Rectal smooth muscle tissue (tissue), 1 donor: Measurements from ENCODE around the gene NBEAL2.

Experiments
- H3K27ac ChIP-seq: one replicate; pipeline ENCODE4 v1.7.0; 2013; ENCODE audit warnings: low read depth, low read length, inconsistent platforms
- H3K27me3 ChIP-seq: one replicate; pipeline ENCODE4 v1.7.0; 2013; ENCODE audit warnings: low read length; ENCODE audit not compliant: control insufficient read depth, insufficient read depth
- H3K36me3 ChIP-seq: one replicate; pipeline ENCODE4 v1.7.0; 2013; ENCODE audit warnings: low read length; ENCODE audit not compliant: control insufficient read depth, insufficient read depth
- H3K4me1 ChIP-seq: one replicate; pipeline ENCODE4 v1.7.0; 2013; ENCODE audit warnings: low read length; ENCODE audit not compliant: control insufficient read depth, insufficient read depth
- H3K4me3 ChIP-seq: one replicate; pipeline ENCODE4 v1.7.0; 2013; ENCODE audit warnings: low read length
- H3K9ac ChIP-seq: one replicate; pipeline ENCODE4 v1.7.0; 2013; ENCODE audit warnings: low read length

Gene NBEAL2

DNA sequence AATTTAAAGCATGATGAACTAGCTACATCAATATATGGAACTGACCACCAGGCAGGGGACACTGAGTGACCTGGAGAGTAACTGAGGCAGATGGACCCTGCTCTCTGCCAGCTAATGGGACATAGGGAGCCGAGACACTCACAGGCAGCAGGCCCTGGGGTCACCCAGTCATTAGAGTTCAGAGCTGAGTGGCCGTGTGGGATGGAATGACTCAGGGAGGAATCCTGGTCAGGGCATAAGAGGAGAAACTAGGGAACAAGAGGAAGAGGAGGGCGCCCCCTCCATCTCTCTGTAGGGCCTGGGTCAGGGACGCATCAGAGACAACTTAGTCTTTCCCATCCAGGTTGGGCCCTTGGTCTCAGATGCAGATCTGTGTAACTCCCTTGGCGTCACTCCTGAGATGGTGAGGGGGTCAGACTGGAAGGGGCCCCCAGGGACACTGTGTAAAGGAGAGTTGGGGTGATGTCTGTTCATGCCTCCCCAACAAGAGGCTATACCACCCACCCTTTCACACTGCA is 42.7 kb upstream of the NBEAL2 start:
- Histone ChIP-seq H3K27me3 (no peaks in the 10 kb centered on the region), H3K27ac (no peak overlapping the region), H3K4me1 (peaks cover 41% of the 10 kb centered on the region), H3K4me3 (no peak overlapping the region), H3K9ac (no peak overlapping the region), H3K36me3 (peaks cover 14% of the 10 kb centered on the region)

DNA sequence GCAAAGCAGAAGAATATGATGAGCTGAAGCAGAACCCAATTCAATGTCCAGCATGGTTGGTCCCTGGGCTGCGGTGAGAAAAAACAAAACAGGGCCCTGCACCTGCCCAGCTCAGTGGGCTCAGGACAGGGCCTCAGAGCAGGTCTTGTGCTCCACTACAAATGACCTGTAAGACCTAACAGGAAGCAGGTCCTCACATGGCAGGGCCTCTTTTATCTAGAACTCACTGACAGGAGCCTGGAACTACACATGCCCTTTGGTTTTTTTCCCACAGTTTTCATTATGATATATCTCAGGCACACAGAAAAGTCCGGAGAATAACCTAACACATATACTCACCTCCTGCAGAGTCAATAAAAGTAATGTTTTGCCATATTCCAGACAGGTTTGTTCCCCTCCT is 41.3 kb upstream of the NBEAL2 start:
- H3K4me3 ChIP-seq: no peak overlapping the region
- H3K9ac ChIP-seq: no peak overlapping the region
- no peak overlapping the region for H3K27ac ChIP-seq
- peaks cover 28% of the 10 kb centered on the region for H3K4me1 ChIP-seq
- H3K27me3 ChIP-seq: no peaks in the 10 kb centered on the region
- peaks cover 14% of the 10 kb centered on the region for H3K36me3 ChIP-seq

DNA sequence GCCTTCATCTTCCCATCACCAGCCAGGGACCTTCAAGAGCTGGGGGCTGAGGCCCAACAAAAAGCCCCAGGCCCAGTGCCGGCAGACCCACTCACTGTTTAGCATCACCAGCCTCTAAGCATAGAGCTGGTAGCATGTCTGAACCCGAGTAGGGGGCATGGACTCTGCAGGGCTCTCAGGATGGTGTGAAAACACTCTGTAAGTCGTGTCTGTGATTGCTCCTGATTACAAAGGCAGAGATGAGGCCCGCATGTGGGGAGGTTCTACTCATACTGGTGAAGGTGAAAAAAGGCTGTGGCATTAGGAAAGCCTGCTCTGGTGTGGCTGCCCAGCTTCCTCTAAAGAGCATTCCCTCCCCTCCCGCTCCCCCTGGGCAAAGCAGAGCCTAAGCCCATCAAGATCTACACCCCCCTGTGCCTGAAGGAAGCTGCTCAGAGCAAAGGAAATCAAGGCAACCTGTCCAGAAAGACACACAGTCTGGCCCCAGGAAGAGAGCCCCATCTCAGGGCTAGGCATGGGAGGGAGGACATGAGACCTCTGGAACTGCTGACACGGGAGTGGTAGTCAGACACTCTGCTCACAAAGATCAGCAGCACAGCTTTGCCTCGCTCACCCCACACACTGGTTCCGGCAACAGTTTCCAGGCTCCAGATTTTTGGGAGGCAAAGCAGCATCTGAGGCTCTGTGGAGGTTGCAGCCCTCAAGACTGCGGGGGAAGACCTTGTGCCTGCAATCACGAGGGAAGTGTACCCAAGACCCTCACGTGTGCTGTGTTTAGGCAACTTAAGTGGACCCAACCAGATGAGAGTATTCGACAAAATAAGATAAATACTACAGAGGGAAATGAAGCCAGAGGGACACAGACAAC is 39.7 kb upstream of the NBEAL2 start:
- peaks cover 14% of the 10 kb centered on the region for H3K36me3 ChIP-seq
- peaks cover 18% of the 10 kb centered on the region for H3K4me1 ChIP-seq
- H3K27me3 ChIP-seq: no peaks in the 10 kb centered on the region
- H3K9ac ChIP-seq: no peak overlapping the region
- no peak overlapping the region for H3K27ac ChIP-seq
- H3K4me3 ChIP-seq: no peak overlapping the region

DNA sequence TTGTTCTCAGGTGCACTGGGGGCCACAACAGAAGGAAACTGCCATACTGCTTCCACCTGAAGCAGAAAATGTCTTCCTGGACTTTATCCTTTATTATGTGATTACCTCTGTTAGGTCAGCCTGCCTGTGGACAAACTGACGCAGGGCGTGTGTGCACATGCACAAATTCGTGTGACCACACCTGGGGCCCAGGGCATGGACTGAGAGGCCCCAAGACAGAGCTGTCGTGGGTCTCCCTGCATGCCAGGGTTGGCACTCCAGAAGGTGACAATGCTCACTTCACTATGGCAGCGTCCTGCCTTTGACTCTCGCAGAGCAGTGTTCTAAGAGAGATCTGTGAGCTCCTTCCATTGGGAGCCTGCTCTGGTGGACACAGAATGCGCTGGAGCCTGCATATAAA is 37.4 kb upstream of the NBEAL2 start:
- Histone ChIP-seq H3K9ac (no peak overlapping the region), H3K4me1 (peaks cover 2% of the 10 kb centered on the region), H3K27me3 (no peaks in the 10 kb centered on the region), H3K27ac (no peak overlapping the region), H3K36me3 (peaks cover 14% of the 10 kb centered on the region), H3K4me3 (no peak overlapping the region)

DNA sequence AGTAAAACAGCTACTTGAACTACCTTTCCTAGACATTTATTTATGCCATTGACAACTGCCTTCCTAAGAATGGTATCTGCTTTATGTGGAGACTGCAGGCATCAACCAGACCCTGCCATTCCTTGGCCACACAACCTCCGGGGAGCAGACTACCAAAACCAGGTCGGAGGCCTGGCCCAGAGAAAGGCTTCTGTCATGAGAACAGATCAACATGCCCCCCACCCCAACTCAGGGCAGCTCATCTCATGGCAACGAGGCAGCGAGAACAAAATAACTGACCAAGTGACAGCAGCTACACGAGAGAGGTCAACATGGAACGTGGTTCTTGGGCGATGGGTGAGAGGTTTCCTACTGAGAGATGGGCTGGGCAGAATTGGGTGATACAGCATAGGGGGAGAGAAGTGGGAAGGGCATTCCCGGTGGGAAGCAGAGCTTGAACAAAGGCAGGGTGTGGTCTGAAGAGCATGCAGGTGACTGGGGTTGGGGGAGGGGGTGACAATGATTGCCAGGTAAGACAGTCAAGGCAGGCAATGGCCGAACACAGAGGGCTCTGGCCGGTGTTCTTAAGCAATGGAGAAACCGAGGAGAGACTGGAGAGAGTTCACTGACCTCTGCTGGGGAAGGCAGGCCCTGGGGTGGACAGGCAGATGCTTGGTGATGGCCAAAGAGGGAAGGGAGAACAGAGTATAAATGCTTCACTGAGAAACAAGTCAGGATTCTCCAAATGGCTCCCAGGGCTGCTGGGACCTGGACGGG is 36.8 kb upstream of the NBEAL2 start:
- Histone ChIP-seq H3K9ac (no peak overlapping the region), H3K4me3 (no peak overlapping the region), H3K27me3 (no peaks in the 10 kb centered on the region), H3K27ac (no peak overlapping the region), H3K4me1 (peaks cover 2% of the 10 kb centered on the region), H3K36me3 (peaks cover 9% of the 10 kb centered on the region)

DNA sequence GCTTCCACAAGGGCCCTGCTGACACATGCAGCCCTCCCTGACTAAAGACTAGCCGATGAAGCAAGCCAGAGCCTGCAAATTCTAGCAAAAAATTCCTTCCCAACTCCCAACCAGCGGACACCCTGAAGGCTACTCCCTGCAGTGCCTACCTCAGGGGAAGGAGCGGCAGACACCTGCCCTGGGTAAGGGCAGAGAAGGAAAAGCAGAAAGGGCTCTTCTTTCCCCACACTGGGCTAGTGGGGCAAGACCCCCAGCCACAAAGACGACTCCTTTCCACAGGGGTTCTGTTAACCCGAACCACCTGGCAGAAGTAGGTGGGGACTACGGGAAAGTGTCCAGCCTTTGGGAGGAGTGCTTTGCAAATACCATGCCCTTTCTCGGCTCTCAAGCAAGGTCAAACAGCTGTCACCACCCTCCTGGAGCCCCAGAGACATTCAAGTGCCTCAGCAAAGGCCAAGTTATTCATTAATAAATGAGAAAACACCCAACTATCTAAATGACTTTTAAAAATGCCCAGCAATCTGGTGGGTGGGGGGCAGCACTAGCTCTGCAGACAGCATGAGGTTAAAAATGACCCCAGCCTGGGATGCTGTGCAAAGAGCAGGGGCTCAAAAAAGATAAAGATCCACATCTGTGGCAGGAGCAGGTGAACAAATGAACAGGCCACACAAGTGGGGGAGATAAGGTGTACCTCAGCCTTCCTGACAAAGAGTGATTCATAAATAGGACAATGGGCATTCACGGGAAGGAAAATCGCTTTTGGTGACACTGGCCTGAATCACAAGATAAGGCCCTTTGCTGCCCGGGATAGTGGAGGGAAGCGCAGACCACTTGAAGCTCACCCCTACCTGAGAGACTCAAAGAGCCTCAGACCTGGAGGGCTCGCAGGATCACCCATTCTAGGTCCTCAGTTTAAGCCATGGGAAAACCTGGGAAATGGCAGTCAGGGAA is 36.0 kb upstream of the NBEAL2 start:
- no peak overlapping the region for H3K9ac ChIP-seq
- peaks cover 6% of the 10 kb centered on the region for H3K36me3 ChIP-seq
- no peaks in the 10 kb centered on the region for H3K27me3 ChIP-seq
- no peak overlapping the region for H3K27ac ChIP-seq
- peaks cover 2% of the 10 kb centered on the region for H3K4me1 ChIP-seq
- H3K4me3 ChIP-seq: no peak overlapping the region

DNA sequence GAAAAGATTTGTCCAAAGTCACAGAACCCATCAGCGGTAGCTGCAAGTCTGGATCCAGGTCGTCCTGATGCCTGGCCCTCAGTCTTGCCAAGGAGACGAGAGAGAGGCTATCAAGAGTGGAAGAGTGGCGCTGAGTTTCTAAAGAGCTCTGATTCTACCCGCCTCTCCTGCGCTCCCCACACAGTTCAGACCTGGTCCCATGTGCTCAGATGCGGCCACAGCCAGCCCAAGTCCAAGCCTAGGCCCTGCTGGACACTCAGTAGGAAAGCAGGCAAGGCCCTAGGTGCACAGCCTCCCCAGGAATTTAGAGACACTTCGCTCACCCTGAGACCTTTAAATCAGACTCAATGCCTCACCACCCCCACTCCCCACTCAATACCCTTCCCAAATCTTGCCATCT is 35.3 kb upstream of the NBEAL2 start:
- Histone ChIP-seq H3K4me3 (no peak overlapping the region), H3K4me1 (peaks cover 2% of the 10 kb centered on the region), H3K27ac (no peak overlapping the region), H3K36me3 (peaks cover 6% of the 10 kb centered on the region), H3K9ac (no peak overlapping the region), H3K27me3 (no peaks in the 10 kb centered on the region)

DNA sequence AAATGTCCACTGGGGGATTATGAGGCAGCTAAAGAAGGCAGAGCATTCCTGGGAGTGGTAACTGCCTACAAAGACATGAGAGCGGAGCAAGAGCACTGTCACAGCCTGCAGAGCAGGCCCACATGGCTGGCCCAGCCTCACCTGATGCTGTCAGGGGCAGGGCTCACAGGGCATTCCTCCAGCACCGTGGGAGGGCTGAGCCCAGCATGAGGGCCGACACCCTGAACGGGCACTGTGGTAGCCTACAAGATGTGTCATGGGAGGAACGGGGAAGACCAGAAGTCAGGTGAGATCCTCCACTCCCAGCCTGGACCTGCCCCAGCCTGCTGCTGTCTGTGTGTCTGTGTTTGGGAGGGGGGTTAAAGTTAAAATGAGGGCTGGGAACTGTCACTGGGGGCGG is 33.0 kb upstream of the NBEAL2 start:
- H3K9ac ChIP-seq: no peak overlapping the region
- H3K27me3 ChIP-seq: no peaks in the 10 kb centered on the region
- H3K4me1 ChIP-seq: peaks cover 4% of the 10 kb centered on the region
- no peaks in the 10 kb centered on the region for H3K36me3 ChIP-seq
- H3K27ac ChIP-seq: no peak overlapping the region
- H3K4me3 ChIP-seq: no peak overlapping the region

DNA sequence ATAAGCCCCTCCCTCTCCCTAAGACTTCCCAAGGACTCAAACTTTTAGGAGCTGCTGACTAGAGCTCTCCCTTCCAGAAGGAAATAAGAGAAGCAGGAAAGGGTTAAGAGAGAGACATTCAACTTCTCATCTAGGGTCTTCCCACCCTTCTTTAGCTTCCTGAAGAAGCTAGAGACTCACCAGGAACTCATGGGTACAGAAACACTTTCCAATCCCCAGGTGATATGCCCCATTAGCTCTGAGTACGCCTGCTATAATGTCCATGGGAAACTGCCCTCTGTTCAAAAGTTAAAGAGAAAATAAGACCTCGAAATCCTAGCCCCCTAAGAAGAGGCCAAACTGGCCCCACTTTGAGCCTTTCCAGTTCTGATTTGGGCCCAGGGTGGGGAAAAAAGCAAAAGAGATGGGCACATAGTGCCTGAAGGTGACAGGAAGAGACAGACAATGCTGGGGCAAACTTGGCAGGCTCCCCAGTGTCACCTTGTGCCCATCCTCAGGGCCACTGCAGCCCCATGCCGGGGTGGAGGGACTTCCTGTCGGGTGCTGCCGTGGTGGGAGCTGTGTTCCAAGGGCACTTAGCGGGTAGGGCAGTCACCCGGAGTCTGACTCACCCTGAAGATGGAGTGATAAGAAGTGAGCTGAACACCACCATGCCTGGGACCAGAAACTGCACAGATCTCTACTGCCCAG is 32.5 kb upstream of the NBEAL2 start:
- Histone ChIP-seq H3K4me1 (peaks cover 4% of the 10 kb centered on the region), H3K9ac (no peak overlapping the region)

DNA sequence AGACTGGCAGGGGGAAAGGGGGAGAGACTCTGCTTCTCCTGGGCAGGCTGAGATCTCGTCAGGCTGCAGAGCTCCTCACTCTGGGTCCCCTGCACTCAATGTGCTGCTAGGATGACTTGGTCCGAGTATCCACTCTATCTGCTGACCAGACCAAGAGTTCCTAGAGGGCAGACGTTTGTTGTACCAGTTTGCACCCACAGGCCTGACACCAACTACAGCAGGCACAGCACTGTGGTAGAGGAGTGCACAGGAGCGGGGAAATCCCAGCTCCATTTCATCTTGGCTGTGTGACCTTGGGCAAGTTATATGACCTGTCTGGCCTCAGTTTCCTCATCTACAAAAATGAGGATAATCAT is 31.9 kb upstream of the NBEAL2 start:
- no peak overlapping the region for H3K9ac ChIP-seq
- H3K4me1 ChIP-seq: peaks cover 4% of the 10 kb centered on the region
- H3K4me3 ChIP-seq: no peak overlapping the region

More for the DNA sequence above, 32.5 kb upstream of the NBEAL2 start:
- Histone ChIP-seq H3K4me3 (no peak overlapping the region), H3K36me3 (no peaks in the 10 kb centered on the region), H3K27me3 (no peaks in the 10 kb centered on the region), H3K27ac (no peak overlapping the region)

DNA sequence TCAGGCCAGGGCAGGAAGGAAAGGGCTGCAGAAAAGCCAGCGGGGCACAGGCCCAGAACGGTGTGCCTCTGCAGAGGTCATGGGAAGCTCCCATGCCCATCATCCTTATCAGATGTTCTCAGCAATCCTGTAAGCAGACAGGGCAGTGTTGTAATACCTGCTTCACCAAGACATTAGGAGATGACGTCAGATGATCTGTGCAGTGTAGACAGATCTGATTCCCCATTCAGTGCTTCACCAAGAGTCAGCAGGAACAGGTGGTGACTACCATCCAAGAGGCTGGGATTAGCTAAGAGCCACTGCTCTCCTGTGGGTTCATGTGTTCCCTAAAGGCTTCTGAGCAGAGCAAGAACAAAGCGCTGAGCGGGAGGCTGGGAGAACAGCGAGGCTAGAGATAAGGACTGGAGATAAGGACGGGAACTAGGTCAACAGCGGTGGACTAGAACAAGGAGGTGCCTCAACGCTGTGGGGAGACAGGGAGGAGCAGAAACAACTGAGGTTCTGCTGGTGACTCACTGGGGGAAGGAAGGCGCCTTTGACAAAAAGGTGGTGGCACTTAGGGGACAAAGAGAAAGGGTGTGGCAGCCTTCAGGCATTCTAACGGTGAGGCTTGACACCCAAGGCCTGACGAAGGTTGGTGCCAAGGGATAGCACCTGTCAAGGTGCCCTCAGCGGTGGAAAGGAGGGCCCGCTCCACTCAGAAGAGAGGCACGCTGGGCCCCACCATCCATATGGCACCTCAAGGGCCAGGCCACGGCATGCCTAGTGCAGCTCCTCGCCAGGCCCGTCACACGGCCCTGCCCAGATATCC is 31.3 kb upstream of the NBEAL2 start:
- Histone ChIP-seq H3K36me3 (no peaks in the 10 kb centered on the region), H3K27ac (no peak overlapping the region), H3K9ac (no peak overlapping the region), H3K4me3 (peak overlapping the region; percentile 11), H3K27me3 (no peaks in the 10 kb centered on the region), H3K4me1 (peaks cover 4% of the 10 kb centered on the region)

More for the DNA sequence above, 31.9 kb upstream of the NBEAL2 start:
- H3K36me3 ChIP-seq: no peaks in the 10 kb centered on the region
- H3K27ac ChIP-seq: no peak overlapping the region
- H3K27me3 ChIP-seq: no peaks in the 10 kb centered on the region
